Activated effector memory CD4-positive, alpha-beta T cell treated with Interleukin-2 at 50 U/mL for 16 hours (primary cell): ENCODE results near the gene KCNE4.

Experiments
- DNase-seq: peaks from one replicate; pipeline ENCODE4 v3.0.0-alpha.2; 2020

KCNE4 gene

DNA sequence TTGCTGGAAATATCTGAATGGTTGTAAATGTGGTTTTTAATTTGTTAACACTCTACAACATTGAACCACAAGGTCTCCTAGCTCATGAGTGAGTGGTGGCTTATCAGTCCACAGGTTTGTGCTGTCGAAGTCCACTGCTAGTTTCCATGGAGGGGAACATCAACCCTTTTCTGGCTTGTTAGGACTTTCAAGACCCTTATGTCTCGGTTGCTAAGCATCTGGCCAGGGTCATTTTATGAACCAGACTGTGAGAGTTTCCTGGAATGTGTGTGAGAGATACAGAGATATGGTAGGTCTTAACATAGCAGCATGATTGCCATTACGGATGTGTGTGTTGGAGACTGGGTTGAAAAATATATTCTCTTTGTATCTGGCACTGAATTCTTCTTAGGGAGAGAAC is 36.9 kb downstream of the KCNE4 start:
- DNase-seq: no peak

DNA sequence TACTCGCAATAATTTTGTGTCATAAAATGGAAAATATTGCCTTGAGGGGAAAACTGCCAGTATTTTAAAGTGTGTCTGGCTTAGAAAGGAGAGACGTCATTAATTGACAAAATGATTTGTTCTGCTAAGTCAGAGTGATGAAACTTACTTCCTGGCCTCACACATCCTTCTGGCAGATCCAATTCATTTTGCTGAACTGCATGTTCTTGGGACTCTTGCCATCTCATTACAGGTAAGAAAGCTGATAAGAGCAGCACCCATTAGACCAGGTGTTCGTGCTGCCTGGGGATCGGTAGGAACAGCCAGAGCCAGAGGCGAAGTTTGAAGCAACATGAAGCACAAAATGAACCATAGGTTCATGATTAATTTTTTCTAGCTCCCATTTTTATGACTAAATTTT is 38.0 kb downstream of the KCNE4 start:
- DNase-seq: no peak

DNA sequence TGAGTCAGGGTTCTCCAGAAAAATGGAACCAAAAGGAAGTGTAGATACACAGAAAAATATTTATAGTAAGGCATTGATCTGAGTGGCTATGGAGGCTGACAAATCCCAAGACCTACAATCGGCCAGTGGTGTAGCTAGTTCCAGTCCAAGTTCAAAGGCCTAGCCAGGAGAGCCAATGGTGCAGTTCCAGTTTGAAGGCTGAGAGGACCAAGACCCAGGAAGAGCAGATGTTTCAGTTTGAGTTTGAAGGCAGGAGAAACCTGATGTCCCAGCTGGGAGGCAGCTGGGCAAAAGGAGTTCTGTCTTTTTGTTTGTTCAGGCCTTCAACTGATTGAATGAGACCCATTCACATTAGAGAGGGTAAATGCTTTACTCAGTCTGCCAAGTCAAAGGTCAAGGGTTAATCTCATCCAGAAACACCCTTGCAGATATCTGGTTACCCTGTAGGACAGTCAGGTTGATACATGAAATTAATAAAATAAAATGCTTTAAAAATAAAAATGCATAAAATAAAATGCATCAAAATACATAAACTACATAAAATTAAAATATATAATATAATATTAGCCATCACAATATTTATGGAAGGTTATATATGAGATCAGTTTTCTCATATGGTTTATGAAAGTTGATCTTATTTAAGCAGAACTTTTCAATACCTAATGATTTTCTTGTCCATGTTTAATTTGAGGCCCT is 38.7 kb downstream of the KCNE4 start:
- DNase-seq: no peak

DNA sequence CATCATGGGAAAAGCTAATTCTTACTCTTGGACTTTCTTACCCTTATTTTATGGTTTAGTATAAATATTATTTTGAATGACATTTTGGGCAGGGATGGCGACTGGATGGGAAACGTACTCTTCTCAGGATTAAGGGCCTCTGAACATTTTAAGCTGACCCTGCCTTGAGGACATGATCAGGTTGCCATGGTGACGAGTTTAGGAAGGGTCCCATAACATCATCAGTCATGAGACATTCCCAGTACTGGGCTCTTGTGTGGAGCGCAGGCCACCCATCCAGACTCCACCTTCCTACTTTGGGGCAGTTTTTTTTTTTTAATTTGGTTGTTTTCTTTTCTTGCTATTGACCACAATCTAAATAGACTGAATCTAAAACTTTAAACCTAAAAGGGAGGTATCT is 40.7 kb downstream of the KCNE4 start:
- no peak for DNase-seq

DNA sequence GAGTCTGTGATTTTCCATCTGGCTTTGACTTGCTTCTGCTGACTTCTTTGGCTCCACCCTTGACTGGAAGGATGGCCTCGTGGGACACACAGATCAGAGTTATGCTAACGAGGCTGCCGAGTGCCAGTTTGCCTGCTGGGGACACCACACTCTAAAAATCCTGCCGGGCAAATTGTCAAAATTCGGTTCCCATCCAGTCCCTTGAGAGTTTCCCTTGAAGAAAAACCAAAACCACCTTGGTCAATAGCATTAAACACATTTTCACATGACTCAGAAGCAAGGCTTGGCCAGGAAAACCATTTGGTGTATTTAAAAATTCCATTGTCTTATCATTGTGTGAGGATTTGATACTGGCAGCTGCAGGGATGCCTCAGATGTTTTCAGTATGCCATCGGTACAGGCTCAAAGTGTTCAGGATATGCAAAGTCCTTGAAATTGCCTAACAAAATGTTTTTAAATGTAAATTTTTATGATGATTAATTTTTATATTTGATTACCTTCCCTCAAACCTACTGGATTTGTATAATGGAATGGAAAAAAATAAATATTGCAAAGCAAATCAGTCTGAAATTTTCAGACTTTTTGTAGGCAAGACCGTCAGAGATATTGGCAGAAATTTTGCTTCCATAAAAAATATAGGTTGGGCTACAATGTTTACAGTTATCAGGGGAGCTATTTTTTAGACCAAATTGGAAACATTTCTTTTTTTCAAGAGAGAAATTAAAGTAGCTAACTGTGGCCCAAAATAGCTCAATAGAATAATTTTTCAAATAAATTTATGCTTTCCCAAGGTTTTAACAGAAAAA is 41.6 kb downstream of the KCNE4 start:
- DNase-seq: no peak

DNA sequence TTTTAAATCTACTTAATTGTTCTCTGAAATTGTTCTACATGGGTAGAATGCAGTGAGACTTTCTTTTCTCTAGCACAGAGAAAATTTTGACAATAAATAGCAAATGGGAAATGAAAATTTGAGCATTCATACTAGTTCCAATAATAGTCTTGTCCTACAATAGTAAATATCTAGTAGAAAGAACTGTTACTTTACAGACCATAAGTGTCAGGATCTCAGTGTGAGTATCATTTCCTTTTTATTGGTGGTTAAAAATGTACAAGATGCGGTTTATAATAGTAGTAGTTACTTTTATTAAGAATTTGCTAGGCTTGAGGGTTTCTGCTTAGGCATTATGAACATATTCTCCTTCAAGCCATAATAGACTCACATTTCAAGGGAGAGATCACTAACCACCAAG is 43.2 kb downstream of the KCNE4 start:
- DNase-seq: no peak

DNA sequence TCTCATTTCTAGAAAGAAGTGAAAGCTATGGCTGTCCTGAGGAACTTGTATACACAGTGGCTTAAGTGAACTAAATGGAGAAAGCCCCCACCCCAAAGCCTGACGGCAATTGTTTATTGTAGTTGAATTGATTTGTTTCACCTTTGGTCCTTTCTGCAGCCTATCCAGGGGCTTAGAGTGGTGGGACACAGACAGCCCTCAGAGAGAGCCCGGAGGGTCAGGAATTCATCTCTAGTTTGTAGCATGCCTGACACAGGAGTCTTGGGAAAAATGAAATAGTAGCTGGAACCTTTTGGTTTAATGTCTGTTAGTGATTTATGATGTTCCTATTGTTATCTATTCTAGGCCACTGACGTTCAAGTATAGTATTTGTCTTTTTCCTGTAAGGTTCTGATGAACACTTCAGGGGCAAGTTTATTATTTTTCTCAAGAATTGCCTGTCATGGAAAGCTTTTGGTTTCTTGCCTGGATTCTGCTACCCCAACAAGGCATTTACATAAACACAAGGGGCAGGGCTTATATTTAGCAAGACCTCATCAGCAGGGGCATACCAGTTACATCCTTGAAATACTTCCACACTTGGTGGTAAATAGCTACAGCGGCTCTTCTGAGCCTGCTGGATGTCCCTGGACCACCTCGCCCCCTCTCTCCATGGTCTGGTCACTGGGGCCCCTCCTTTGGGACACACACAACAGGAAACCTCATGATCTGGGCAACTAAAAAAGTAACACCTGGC is 44.4 kb downstream of the KCNE4 start:
- no peak for DNase-seq

DNA sequence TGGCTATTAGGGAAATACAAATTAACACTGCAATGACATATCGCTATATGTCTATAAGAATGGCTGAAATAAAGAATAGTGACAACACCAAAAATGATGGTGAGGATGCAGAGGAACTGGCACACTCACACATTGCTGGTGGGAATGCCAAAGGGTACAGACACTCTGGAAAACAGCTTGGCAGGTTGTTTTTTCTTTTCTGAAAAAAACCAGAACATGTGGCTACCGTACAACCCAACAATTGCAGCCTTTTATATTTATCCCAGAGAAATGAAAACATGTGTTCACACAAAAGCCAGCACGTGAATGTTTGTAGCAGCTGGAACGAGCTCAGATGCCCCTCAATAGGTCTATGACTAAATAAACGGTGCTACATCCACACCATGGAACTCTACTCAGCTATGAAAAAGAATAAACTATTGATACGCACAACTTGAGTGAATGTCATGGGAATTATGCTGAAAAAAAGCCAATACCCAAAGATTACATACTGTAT is 45.9 kb downstream of the KCNE4 start:
- DNase-seq: no peak

DNA sequence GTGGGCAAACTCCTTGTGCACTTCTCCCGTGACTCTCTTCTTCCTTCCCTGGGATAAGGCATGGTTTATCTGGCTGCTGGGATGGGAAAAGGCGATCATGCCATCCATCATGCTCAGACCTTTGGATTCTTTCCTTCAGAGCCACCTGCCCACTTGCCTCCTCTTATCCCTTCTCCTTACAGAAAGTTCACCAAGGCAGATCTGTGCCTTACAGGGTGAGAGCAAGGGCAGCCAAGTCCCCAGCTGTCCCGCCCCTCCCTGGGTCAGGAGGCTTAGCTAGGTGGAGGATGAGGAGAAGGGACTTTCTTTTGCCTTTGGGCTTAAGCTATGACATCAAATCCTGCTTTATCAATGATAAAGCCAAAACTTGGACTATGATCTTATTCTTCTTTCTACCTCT is 47.6 kb downstream of the KCNE4 start:
- no peak for DNase-seq

DNA sequence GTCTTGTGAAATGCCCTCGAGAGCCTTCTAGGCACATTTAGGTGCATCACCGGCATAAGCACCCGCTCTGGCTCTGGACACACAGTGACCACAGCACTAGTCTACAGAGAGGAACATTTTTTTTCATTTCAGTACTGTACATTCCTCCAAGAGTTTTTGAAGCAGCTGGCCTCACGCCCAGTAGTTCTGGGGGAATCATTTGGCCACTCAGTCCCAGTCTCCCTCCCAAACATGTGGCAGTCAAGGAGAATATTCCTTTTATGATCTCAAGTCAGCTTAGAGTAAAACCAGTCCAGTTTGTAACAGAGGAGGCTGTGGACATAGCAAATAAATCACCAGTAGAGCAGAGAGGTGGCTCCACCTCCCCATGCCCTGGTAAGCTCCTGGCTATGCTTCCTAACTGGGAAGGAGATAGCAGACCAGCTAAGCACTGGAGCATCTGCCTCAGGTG is 48.1 kb downstream of the KCNE4 start:
- no peak for DNase-seq

DNA sequence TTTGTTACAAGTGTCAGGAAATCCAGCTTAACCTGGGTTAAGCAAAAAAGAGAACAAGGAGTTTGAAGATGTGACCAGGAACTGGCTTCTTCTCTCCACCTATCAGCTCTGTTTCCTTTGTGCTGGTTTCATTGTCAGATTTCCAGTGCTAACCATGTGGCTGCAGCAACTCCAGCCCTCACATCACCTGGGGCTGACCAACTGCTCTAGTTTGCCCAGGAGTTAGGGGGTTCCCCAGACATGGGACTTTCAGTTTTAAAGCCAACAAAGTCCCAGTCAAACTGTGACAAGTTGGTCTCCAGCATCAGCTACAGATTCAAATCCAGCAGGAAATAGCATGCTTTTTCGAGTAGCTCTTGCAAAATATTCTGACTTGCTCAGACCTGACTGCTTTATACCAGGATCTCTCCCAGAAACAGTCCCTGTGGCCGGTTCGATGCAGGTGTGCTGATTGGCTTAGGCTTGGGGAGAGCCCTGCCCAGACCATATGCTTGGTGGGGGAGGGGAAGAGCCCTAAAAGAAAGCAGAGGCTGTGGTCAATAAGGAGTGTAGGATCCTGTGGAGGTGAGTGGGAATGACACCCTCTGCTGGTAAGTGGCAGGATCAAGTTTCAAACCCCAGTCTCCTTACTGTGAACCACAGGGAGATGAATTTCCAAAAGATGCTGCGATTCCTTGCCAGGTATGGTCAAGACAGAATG is 49.5 kb downstream of the KCNE4 start:
- DNase-seq: no peak

DNA sequence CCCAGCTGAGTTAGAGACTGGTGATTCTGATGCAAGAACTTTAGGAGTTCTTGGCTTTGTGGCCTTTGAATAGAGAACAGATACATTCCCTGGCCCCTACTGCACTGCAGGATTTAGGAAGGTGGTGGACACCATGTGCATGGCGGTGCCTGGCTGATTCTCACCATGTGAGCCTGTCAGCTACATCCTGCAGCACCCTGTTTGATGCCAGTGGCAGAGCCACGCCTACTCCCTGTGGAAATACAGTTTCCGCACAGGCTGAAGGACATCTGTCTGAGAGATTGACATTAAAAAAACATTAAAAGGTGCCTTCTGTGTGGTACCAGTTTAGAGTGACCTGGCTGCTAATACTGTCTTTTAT is 50.0 kb downstream of the KCNE4 start:
- DNase-seq: no peak

DNA sequence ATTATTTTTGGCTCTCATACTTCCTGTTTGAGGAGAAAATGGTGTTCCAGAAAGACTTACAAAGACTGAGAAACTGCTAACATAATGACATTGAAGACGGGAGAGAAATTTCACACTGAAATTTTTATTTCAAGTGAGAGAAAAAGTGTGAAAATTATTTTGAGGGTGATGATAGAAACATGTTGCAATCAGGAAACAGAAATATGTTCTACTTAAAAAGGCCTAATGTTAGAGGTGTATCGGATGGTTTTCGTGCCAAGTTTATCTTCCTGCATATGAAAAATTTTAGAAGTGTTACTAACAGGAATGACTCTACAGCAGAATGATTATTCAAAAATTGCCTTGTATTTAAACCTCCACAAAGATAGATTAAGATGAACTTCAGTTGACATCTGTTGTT is 50.5 kb downstream of the KCNE4 start:
- no peak for DNase-seq

DNA sequence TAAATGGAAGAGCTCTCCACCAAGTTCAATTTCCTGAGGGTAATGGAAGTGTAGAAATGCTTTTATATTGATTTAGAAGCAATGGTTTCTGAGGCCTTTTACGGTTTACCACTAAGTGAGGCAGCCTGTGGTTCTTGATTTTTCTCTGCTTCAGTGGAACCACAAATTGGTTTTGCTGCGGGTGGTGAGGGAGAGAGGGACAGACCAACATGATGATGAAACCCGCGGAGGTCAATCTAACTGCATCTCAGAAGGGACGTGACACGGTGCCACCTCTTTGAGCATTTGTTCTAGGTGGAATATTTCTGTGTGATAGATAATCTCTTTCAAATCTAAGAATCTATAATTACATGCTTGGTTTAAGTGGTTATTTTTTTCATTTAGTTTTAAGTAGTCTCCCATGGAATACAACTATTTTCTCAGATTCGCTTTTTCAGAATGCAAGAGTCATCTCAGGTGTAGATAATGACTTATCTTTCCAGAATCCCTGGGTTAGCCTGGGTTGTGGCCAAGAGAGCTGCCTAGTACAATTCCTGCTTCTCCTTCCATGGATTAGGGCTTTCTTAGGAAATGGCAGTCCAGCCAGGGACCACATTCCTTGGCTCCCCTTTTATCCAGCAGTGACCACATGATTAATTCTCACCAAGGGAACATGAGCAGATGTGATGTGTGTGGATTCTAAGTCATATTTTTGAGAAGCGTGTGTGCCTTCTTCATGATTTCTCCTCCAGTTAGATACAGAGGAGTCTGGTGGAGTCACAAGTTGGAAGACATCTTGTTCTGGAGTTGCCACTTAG is 52.5 kb downstream of the KCNE4 start:
- no peak for DNase-seq
